GM18505 (cell line): ENCODE measurements around the gene NSUN3.

ENCODE experiments used
- ATAC-seq: cut with Tn5 transposase; IDR thresholded peaks from one replicate; pipeline ENCODE4 v1.9.1; 2021; ENCODE audit not compliant: unreplicated experiment
- POLR2A ChIP-seq: IDR thresholded peaks from 4 replicates; pipeline ENCODE4 v1.6.1; 2011; ENCODE audit warnings: borderline replicate concordance; ENCODE audit not compliant: insufficient read depth, insufficient read length; ENCODE audit errors: extremely low read depth

The NSUN3 gene

GRCh38 chr3:94167346-94167745, 104.5 kb downstream of the NSUN3 start:
- ATAC-seq, result no peak
- TF ChIP-seq POLR2A, result no peak

GRCh38 chr3:94167796-94168195, 104.9 kb downstream of the NSUN3 start:
- no peak for ATAC-seq
- TF ChIP-seq POLR2A, result no peak

- TF ChIP-seq POLR2A, result no peak
- no peak for ATAC-seq
Measured at GRCh38 chr3:94171954-94172353, 109.1 kb downstream of the NSUN3 start.

- no peak for TF ChIP-seq POLR2A
- no peak for ATAC-seq
Measured at GRCh38 chr3:94172695-94173310, 109.9 kb downstream of the NSUN3 start.

GRCh38 chr3:94173673-94174434, 111.0 kb downstream of the NSUN3 start:
- ATAC-seq, result no peak
- TF ChIP-seq POLR2A, result no peak

- no peak for ATAC-seq
- no peak for TF ChIP-seq POLR2A
Measured at GRCh38 chr3:94175677-94176076, 112.8 kb downstream of the NSUN3 start.

- no peak for ATAC-seq
- no peak for TF ChIP-seq POLR2A
Measured at GRCh38 chr3:94176988-94177745, 114.3 kb downstream of the NSUN3 start.
